Nephron (organoid): ENCODE results near the gene ATRNL1.
A peak's percentile ranks its signal among the peaks of the same experiment; 100 is the strongest.

Source experiments
- H3K27ac Mint-ChIP-seq, 3 experiments: 2 replicates each; pipeline ENCODE4 v1.8.0; 2020; ENCODE audit warnings: mixed read lengths in 3 of 3, mild to moderate bottlenecking in 2 of 3, moderate library complexity in 1 of 3
- H3K27me3 Mint-ChIP-seq: 2 replicates; pipeline ENCODE4 v1.8.0; 2021; ENCODE audit warnings: low read depth, mild to moderate bottlenecking, moderate library complexity, mixed read lengths
- H3K36me3 Mint-ChIP-seq: 2 replicates; pipeline ENCODE4 v1.8.0; 2020; ENCODE audit warnings: low read depth, mixed read lengths
- H3K4me1 Mint-ChIP-seq: 2 replicates; pipeline ENCODE4 v1.8.0; 2020; ENCODE audit warnings: mixed read lengths
- H3K4me3 Mint-ChIP-seq, 3 experiments: 2 replicates each; pipeline ENCODE4 v1.8.0; 2020; ENCODE audit warnings: mild to moderate bottlenecking in 3 of 3, mixed read lengths in 3 of 3, moderate library complexity in 2 of 3
- H3K9me3 Mint-ChIP-seq: 2 replicates; pipeline ENCODE4 v1.8.0; 2020; ENCODE audit warnings: mixed read lengths
- TF ChIP-seq, protein P1 (sequence below), 3 experiments: fragments of 200-600 bp; sonication (generic); IDR thresholded peaks; one replicate each; pipeline ENCODE4 v1.5.0; 2021; ENCODE audit warnings: antibody characterized with exemption in 3 of 3; ENCODE audit not compliant: unreplicated experiment in 3 of 3

Gene ATRNL1

DNA sequence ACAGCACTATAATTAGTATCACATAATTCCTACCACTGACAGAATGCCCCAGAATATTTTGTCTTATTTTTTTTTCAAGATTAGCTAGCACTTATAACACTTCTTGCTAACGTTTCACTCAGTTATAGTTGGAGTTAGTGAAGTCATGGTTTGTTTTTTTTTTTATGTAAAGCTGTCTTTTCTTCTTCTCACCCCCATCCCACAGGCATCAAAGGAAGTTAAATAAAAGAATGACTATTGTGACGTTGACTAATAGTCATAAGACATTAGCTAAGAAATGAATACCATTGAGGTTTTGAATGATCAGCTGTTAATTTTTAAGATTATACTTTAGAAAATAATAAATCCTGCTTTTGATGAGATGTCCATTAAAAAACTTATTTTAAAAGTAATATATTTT is 681.6 kb downstream of the ATRNL1 start:
- Mint-ChIP-seq H3K9me3 (no peaks in the 10 kb centered on the region), H3K4me3 (no peak overlapping the region), H3K27ac (no peak overlapping the region), H3K36me3 (no peaks in the 10 kb centered on the region), H3K4me1 (peaks cover 11% of the 10 kb centered on the region), H3K27me3 (no peaks in the 10 kb centered on the region)
- TF ChIP-seq, protein P1, sequence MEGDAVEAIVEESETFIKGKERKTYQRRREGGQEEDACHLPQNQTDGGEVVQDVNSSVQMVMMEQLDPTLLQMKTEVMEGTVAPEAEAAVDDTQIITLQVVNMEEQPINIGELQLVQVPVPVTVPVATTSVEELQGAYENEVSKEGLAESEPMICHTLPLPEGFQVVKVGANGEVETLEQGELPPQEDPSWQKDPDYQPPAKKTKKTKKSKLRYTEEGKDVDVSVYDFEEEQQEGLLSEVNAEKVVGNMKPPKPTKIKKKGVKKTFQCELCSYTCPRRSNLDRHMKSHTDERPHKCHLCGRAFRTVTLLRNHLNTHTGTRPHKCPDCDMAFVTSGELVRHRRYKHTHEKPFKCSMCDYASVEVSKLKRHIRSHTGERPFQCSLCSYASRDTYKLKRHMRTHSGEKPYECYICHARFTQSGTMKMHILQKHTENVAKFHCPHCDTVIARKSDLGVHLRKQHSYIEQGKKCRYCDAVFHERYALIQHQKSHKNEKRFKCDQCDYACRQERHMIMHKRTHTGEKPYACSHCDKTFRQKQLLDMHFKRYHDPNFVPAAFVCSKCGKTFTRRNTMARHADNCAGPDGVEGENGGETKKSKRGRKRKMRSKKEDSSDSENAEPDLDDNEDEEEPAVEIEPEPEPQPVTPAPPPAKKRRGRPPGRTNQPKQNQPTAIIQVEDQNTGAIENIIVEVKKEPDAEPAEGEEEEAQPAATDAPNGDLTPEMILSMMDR (IDR thresholded peaks at IDR 0.05; ENCODE audit: unreplicated experiment in 3 of 3), result no peak

GRCh38 chr10:115777646-115778045 is 684.5 kb downstream of the ATRNL1 start:
- peaks cover 8% of the 10 kb centered on the region for H3K4me1 Mint-ChIP-seq
- H3K4me3 Mint-ChIP-seq, result no peak overlapping the region
- no peaks in the 10 kb centered on the region for H3K27me3 Mint-ChIP-seq
- H3K36me3 Mint-ChIP-seq, result no peaks in the 10 kb centered on the region
- H3K27ac Mint-ChIP-seq, result no peak overlapping the region
- TF ChIP-seq, protein P1 (IDR thresholded peaks at IDR 0.05; ENCODE audit: unreplicated experiment in 3 of 3), result no peak
- H3K9me3 Mint-ChIP-seq, result no peaks in the 10 kb centered on the region

DNA sequence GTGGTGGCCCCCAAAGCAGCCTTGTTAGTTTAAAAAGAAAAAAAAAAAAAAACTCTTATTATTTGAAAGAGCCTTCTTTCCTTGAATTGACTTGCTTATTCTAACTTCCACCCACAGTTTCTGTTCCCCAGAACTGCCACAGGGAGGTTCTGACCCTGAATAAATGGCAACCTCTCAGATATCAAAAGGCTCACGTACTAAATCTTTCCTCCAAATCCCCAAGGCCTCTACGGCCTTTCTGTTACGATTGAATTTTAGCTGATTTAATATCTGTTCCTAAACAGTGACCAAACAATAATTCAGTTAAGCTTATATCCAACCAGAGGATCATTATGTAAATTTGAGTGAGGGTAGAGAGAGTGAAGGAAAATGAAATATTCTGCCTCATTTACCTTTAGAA is 697.1 kb downstream of the ATRNL1 start:
- Mint-ChIP-seq H3K27ac (peak overlapping the region in 1 of 3 experiments; percentile 24), H3K36me3 (peaks cover under 1% of the 10 kb centered on the region)

DNA sequence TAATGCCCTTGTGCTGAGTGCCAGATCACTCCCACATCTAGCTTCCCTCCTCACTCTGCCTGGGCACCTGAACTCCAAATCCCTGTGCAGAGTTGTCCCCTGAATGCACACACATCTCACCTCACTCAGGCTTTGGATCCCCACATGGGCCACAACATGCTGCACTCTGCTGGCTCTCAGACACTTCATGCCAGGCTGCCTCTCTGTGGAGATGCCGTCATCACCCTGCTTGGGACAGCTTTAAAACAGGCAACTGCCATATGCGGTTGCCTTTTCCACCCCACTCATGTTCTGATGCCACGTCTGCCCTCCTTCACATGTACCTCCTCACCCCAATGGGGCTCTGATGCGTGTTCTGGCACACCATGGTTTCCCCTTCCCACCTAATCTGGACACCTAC is 702.8 kb downstream of the ATRNL1 start:
- H3K9me3 Mint-ChIP-seq, result peaks cover 16% of the 10 kb centered on the region
- TF ChIP-seq, protein P1 (IDR thresholded peaks at IDR 0.05; ENCODE audit: unreplicated experiment in 3 of 3), result no peak
- H3K4me3 Mint-ChIP-seq, result no peak overlapping the region
- peaks cover 6% of the 10 kb centered on the region for H3K4me1 Mint-ChIP-seq
- peaks cover 14% of the 10 kb centered on the region for H3K36me3 Mint-ChIP-seq
- peaks cover 4% of the 10 kb centered on the region for H3K27me3 Mint-ChIP-seq
- H3K27ac Mint-ChIP-seq, result no peak overlapping the region

More for the DNA sequence above, 697.1 kb downstream of the ATRNL1 start:
- Mint-ChIP-seq H3K4me3 (no peak overlapping the region), H3K4me1 (peaks cover 20% of the 10 kb centered on the region), H3K9me3 (peaks cover 6% of the 10 kb centered on the region), H3K27me3 (no peaks in the 10 kb centered on the region)
- TF ChIP-seq, protein P1 (IDR thresholded peaks at IDR 0.05; ENCODE audit: unreplicated experiment in 3 of 3), result no peak

GRCh38 chr10:115801457-115801856 is 708.3 kb downstream of the ATRNL1 start:
- Mint-ChIP-seq H3K4me3 (no peak overlapping the region), H3K27ac (no peak overlapping the region), H3K36me3 (peaks cover under 1% of the 10 kb centered on the region), H3K4me1 (no peaks in the 10 kb centered on the region), H3K9me3 (peaks cover under 1% of the 10 kb centered on the region), H3K27me3 (no peaks in the 10 kb centered on the region)
- TF ChIP-seq, protein P1 (IDR thresholded peaks at IDR 0.05; ENCODE audit: unreplicated experiment in 3 of 3), result no peak

- no peaks in the 10 kb centered on the region for H3K9me3 Mint-ChIP-seq
- H3K4me3 Mint-ChIP-seq, result no peak overlapping the region
- H3K4me1 Mint-ChIP-seq, result no peaks in the 10 kb centered on the region
- TF ChIP-seq, protein P1 (IDR thresholded peaks at IDR 0.05; ENCODE audit: unreplicated experiment in 3 of 3), result no peak
- no peaks in the 10 kb centered on the region for H3K27me3 Mint-ChIP-seq
- no peak overlapping the region for H3K27ac Mint-ChIP-seq
- H3K36me3 Mint-ChIP-seq, result no peaks in the 10 kb centered on the region
These were observed 708.8 kb downstream of the ATRNL1 start for GRCh38 chr10:115801992-115802391.
